Stimulated activated CD8-positive, alpha-beta memory T cell treated with anti-CD3 and anti-CD28 coated beads, Interleukin-4, amount 100 ng/mL, for 4 hours (primary cell): ENCODE results near the gene VPREB3.
A peak's percentile ranks its signal among the peaks of the same experiment; 100 is the strongest.

ENCODE experiments used
- DNase-seq, 2 donors: peaks; one replicate each; pipeline ENCODE4 v3.0.0-alpha.2; 2020; ENCODE audit warnings: low read depth in 2 of 2, low spot score in 1 of 2

Gene VPREB3

DNA sequence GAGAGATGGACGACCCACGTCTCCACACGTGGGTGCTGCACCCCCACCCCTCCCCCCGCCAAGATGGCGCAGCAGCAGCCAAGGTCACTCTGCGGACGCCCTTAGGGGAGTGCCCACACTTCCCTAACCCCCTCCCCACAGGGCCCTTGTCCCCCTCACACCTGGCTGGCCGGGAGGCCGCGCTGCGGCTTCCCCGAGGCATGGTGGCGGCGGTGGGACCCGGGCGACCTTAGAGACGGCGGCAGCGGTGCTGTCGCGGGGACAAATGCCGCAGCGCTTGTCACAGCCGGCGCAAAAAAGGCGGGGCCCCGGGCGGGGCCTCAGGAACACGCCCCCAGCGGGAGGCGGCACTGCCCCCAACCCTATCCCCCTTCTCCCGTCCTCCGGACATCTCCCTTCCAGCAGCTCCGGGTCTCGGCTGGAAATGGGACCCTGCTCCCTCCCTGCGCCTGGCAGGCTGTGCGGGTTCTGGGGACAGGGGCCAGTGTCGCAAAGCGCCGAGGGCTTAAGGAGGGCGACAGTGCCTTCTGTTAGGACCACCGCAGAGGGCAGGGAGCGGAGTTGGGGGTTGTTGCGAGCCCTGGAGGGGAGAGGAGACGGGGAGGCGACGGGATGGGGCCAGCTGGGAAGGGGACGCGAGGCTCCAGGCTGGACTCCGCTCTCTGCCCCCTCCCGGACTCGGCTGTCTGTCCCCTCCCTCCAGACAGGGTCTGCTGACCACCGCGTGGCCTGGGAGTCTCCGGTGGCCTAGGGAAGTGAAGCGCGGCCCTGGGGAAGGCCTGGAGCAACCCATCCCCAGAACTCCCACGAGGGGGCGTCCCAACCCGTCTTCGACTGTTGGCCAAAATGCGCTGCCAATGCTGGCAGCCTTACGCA is 13.7 kb upstream of the VPREB3 start, which contains the start of gene CHCHD10:
TSS of gene CHCHD10 (minus strand) at position 300 of the 876 bp plus-strand sequence. CDS start at position 202, 98 bp downstream.
- peak; percentile 40 to 55 for DNase-seq

DNA sequence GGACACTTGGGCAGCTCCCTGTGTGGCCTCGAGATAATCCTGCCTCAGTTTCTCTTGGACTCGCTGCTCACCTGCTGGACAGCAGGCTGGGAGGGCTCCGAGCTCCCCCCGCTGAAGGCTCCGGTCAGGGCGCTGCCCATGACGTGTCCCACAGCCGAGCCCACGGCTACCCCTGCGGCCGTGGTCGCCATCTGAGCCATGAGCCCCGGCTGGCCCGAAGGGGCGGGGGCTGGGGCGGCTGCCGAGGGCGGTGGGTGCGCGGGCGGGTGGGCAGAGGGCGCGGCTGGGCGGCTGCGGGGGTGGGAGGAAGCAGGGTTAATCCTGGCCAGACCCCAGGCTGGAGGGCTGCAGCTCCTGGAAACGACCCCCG is 13.1 kb upstream of the VPREB3 start:
- DNase-seq = no peak

DNA sequence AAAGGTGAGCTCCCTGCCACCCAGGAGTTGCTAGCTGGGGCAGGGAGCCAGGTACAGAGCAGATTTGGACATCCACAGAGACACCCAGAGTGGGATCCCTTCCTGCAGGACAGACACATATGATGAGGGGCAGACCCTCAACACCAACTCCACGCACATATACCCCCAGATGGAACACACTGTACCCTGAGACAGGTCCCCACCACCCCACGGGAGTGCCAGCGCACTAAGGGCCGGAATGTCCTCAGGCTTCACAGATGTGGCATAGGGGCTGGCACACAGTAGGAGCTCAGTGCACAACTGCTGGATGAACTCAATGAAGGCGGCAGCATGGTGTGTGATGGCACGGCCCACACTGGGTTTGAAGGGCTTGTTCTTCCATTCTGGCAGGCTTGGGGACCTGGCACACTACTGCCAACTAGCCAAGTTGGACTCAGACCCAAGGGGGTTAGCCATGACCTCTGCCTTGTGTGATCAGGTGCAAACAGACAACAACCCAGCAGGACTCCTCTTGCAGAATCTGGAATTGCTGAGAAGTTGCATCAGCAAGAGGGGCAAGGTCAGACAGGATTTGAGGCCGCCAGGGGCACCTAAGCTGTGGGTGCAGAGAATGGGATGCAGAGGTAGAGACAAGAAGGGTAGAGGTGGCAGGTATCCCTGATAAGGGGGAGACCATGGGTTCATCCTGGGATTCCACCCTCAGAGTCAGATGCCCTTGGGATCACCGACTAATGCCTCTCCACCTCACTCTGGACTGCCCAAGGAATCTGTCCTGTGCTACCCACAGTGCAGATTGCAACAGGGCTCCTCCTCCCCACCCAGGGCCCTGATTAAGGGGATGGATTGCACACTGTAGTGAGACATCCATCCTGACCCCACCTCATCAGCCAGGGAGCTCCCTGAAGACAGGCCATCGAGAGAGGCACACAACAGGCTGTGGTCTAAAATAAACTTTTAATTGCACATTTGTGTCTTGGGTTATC is 11.0 kb upstream of the VPREB3 start:
- DNase-seq = no peak

DNA sequence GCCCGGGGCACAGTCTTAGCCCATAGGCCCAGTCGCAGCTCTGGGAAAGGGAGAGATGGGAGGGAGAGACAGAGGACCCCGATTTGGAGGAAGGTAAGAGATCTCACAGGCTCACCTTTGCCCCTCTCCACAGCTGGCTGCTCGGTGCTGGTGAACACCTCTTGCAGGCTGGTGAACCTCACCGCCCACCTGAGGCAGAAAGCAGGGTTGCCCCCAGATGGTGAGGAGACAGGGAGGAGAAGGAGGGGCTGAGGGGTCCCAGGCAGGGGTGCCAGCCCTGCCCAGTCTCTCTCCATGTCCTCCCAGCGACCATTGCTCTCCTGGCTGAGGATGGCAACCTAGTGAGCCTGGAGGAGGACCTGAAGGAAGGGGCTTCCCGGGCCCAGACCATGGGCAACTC is 9.7 kb upstream of the VPREB3 start:
- no peak for DNase-seq

DNA sequence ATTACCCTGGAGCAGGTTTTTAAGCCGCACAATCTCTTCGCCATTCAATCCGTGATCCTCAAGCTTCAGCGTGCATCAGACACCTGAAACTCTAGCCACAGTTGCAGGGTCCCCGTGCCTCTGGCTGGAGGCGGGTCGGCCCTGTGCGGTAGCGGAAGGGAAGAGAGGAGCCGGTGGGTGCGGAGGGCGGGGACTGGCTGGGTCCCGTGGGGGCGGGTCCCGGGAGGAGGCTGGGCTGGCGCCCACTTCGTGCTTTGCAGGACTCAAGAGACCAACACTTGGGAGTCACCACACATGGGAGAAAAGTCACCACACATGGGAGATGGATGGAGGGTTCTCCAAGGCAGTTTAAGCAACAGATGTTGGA is 9.3 kb upstream of the VPREB3 start:
- no peak for DNase-seq

DNA sequence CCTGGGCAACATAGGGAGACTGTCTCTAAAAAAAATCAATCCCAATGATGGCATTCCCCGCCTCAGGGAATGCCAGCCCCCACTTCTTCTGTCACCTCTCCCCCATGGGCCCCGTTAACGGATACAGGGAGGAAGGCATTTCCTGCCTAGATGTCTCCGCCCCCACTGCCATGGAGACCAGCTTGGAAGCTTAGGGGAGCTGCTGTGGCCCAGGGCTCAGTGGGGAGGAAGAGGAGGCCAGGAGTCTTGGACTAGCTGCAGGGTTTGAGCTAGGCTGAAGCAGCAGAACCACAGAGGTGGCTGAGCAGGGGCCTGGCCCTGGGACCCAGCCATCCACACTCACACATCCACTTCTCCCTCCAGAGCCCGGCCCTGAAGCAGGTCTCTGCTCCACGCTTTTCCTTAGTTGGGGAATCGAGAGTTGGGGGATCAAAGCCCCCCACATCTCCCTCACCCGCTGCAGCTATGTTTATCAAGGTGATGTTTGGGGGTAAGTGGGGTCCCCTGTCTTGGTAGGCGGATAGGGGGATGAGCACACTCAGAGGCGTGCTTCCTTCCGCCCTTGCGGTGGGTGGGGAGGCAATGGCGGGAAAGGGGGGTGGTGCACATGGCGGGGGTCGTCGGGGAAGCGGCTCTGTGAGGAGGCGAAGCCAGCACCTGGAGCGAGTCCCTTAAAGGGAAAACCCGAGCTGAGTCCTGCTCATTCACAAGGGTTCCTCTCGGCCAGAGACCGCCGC is 8.8 kb upstream of the VPREB3 start, which contains the start of gene C22orf15:
TSS of gene C22orf15 (plus strand) at position 149 of the 737 bp plus-strand sequence. CDS start at position 466, 317 bp downstream.
- no peak for DNase-seq

DNA sequence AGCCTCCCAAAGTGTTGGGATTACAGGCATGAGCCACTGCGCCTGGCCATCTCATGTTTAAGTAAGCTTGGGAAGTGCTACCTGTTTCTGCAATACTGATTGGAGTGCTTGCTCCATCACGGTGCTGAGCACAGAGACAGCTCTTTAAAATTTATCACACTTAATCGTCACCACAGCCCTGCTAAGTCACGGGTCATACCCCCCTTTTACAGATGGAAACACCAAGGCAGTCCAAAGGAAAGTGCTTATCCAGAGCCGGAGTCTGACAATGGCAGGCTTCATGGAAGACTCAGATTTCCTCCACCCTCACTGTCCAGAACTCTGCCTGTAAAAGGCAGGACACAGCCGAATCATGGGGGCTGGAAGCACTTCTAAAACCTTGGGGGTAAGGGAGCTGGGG is 5.8 kb upstream of the VPREB3 start:
- no peak for DNase-seq

DNA sequence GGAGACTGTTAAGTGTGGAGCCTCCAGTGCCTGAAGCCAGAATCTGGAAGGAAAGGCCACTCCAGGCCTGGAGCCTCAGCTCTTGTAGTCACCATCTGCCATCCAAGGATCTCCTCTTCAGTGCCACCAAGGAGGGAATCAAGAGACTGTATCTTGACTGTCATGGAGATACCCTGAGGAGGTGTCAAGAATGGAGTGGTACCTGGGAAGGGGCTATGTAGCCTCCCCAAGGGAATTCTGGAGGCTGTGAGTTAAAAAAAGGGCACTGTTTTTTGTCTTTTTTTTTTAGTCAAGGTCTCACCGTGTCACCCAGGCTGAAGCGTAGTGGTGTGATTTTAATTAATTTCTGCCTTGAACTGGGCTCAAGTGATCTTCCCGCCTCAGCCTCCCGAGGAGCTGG is 5.3 kb upstream of the VPREB3 start:
- no peak for DNase-seq

DNA sequence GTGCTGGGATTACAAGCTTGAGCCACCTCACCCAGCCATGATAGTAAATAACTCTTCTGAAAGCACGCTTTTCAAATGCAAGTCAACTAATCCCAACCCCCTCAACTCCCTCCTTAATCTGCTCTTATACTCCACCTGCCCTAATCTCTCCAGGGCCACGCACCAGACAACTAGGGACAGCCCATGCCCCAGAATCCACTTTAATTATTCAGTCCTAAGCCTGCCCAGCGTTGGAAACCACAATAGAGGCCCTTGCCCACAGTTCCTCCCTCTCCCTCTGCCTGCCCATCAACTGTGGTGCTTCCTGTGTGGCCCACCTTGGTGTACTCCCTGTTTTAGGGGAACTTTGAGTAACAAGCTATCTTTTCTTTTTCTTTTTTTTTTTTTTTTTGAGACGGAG is 2.7 kb upstream of the VPREB3 start:
- no peak for DNase-seq

DNA sequence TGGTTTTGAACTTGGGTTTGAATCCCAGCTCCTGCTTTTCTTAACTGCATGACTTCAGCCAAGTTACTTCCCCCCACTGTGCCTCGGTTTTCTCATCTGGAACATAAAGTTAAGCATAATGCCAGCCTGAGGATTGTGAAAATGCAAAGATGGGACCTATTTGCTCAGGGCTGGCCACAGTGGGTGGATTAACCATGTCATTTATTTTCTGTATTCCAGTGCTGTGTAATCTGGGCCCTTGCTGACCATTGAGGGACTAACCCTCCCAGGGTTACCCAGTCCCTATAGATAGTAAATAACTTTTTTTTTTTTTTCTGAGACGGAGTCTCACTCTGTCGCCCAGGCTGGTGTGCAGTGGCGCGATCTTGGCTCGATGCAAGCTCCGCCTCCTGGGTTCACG is 1.5 kb upstream of the VPREB3 start:
- no peak for DNase-seq

DNA sequence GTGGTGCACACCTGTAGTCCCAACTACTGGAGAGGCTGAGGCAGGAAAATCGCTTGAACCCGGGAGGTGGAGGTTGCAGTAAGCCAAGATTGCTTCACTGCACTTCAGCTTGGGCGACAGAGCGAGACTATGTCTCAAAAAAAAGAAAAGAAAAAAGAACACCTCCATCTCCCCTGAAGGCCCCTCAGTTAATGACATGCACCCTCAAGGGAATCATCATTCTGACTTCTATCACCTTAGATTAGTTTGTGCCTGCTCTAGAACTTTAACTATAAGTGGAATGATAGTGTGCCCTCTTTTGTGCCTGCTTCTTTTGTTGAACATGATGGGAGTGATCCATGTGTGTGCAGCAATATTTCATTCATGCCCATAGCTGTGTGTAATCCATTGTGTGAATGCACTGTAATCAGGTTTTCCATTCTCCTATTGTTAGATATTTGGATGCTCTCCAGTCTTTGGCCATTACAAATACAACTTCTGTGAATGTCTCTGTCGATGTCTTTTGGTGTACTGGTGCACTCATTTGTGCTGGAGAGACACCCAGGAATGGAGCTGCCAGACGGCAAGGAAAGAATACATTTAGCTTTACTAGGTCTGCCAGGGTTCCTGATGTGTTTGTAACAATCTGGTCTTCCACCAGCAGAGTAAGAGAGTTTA is 883 bp upstream of the VPREB3 start:
- DNase-seq = no peak

DNA sequence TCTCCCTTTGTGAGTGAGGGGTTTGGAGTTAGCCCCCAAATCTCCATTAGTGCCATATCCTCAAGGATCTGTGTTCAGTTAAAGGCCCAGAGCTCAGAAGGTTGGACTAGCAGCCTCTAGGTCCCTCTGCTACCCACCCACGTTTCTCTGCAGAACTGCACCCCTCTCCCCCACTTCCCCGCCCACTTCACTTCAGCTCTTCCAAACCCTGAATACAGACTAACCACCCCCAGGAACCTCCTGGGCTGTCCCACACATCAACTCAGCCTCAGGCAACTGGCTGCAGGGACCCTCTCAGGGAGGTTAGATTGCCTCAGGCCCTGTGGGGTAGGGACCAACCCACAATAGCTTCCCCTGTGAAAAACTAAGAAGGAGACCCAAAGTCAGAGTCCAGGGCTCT is 840 bp downstream of the VPREB3 start:
- DNase-seq = no peak

DNA sequence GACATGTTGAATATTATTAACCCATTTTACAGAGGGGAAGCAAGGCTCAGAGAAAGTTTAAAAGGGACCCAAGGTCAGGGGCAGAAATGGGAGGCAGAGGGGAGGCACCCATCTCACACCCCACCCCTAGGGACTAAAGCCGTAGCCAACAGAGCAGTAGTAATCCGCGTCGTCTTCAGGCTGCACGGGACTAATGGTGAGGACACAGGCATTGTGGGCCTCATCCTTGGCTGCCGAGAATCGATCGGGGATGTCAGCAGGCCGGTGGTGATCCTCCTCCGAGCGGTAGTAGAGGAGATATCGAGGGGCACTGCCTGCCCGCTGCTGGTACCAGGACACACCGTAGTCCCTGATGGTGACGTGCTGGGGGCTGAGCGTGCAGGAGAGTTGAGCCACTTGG is 1.5 kb downstream of the VPREB3 start:
- DNase-seq = no peak

DNA sequence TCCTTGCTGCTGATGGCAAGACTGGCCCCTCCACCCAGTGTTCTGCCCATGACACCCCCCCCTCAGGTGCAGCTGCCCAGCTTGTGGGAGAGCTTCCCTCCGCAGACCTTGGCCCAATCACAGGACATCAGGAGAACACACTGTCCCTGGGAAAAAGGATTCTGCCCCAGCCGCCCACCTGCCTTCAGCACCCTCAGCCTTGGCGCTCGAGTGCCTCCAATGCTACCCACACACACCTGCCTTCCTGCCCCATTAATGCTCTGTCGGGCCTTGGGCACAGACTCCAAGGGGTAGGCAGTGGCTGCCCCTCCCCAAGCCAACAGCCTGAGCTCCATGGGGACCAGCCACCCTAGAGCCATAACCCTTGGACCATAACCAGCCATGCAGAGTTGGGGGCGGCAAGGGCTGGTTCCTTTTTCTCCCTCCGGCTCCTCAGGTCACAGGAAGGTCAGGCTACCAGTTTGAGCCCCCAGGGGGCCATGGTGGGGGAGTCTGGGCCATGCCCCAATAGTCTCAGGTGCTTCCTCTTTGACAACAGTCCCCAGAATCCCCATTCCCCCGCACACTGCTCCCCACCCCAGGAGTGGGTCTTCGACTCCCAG is 2.0 kb downstream of the VPREB3 start:
- DNase-seq = no peak

DNA sequence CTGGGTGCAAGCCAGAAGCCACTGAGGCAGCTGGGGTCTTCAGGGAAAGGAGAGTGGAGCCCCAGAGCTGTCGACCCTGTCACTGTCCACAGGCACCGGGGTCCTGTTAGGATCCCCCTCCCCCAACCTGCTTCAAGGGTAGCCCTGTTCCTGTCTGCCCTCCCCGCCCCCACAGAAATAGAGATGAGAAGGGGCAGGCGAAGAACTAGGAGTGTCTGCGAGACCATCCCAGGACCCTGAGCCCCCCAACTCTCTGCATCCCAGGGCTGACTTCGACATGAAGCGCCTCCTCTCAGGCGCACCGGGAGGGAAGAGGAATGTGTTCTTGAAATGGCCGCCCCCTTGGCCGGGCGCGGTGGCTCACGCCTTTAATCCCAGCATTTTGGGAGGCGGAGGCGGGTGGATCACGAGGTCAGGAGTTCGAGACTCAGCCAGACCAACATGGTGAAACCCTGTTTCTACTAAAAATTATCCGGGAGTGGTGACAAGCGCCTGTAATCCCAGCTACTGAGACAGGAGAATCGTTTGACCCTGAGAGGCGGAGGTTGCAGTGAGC is 2.7 kb downstream of the VPREB3 start:
- no peak for DNase-seq

DNA sequence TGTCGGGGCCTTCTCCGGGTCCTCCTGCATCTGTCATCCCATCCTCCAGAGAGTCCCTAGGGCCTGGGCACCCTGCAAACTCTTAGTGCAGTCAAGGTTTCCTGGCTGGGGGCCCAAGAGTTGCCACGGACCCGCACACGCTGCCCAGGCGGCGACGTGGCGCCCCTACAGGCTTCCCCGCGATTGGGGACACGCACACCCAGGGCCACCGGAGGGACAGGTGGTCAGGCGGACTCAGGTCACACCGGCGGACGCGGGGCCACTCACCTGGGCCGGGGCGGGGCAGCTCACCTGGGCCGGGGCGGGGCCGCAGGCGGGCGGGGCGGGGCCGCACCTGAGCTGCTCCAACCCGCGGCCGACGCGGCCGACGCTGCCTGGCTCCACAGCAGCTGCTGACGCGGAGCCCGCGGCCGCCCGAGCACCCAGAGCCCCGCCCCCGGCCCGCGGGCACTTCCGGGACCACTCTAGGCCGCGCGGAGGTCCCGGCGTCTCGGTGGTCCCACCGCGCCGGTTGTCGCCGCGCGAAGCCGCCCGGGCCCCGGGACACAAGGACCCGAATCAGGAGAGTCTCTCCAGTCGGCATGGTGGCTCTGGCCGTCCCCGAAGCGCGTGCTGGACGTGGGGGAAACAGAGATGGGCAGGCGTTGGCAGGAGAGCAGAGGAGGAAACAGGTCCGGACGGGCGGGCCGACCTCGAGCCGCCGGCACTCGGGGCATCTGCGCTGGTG is 3.3 kb downstream of the VPREB3 start, which contains the start of gene ZNF70:
TSS of gene ZNF70 (minus strand) at position 399 of the 727 bp plus-strand sequence. CDS start 5,972 bp downstream, outside the sequence.
- DNase-seq = peak; percentile 47 to 79

DNA sequence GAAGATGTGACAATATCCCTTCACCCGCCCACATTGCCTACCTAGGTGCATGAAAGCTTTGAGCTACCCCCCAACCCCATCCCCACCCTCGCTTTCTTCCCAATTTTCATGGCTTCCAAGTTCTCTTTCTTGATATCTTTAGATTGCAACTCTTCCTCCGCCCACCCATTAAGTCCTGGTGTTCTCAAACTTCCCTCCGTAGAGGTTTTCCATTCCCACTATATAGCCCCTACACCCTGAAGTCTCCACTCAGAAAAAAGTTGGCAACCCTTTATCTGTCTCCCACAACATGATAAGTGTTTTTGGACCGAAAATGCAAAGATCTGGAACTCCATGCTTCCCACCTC is 3.9 kb downstream of the VPREB3 start:
- DNase-seq = no peak

DNA sequence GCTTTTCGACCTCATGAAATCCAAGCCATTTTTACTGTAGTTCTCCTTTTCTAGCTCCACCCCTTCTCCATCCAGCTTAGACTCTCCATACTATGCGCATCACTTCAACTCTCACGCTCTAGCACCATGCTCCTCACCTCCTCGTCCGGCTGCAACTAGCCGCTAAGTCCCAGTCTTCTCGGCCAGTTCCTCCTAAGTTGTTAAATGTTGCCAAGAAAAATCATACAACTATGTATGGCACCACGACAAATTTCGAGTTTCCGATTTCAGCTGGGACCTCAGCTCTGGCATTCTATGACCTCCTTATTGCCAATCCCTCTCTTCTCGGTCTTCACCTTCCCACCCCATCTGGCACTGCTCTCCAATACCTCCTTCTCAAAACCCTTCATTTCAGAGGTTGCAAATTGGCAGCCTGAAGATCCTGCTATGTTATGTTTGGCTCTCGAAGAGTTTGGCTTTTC is 4.4 kb downstream of the VPREB3 start:
- DNase-seq = no peak

DNA sequence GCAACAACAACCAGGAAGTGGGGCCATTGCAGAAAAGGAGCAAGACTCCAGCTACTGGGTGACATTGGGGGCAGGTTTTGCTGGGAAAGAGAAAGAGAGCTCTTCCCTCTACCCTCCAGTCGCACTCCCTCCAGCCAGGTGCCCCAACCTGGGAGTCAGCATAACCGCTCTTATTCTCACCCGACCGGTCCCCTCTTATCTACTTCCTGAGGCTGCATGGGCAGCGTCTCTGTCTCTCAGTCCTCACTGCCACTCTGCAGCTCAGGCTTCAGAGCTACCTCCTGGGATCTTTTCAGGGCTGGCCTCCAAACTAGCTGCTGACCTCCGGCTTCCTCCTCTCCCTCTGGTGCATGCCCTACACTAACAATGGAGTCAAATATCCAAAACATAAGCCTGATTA is 8.4 kb downstream of the VPREB3 start:
- DNase-seq = no peak
